Stimulated activated CD4-positive, alpha-beta T cell treated with anti-CD3 and anti-CD28 coated beads, Interleukin-4, amount 100 ng/mL, for 48 hours (primary cell): ENCODE results near the gene PTGR2.
"Not testable (repeated sequence)": the region's sequence is repeated elsewhere in the genome, so short reads cannot be mapped to it uniquely, and the experiment has no call there.

Experiments
- DNase-seq, 2 donors: peaks; one replicate each; pipeline ENCODE4 v3.0.0-alpha.2; 2020; ENCODE audit warnings: low read depth in 2 of 2

Gene PTGR2

GRCh38 chr14:73886449-73887317, 35.1 kb downstream of the PTGR2 start, which contains the start of gene ZNF410:
Gene ZNF410, plus strand, starts transcription at chr14:73886859. Its CDS starts 5,317 bp downstream, at chr14:73892176.
- DNase-seq: peak; percentile 87 to 94

DNA sequence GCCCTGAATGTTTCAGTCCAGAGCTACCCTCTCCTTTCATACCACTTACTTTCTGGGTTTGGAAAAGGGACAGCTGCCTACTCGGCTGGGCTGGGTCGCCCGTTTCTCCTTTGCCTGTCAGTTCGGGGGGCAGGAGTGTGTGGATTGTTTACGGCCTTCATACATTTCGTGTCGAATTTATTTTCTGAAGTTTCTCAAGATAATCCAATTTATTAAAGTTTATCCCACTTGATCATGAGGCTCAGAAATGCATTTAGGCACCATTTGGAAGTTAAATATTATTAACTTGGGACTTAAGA, 35.6 kb downstream of the PTGR2 start:
- DNase-seq: no peak

- DNase-seq: no peak
These were observed 36.2 kb downstream of the PTGR2 start for GRCh38 chr14:73887694-73888459.

DNA sequence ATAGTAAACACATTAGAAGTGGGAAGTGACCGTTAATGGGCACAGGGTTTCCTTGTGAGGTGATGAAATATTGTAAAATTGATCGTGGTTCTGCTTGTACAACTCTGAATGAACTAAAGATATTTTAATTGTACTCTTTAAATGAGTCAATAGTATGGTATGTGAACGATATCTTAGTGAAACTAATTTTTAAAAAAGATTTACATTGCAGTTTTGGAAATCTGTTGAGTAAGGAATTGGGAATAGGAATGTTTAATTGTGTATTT, 36.8 kb downstream of the PTGR2 start:
- no peak for DNase-seq

GRCh38 chr14:73888971-73889370, 37.3 kb downstream of the PTGR2 start:
- DNase-seq: no peak

GRCh38 chr14:73889376-73889775, 37.7 kb downstream of the PTGR2 start:
- DNase-seq: no peak

DNA sequence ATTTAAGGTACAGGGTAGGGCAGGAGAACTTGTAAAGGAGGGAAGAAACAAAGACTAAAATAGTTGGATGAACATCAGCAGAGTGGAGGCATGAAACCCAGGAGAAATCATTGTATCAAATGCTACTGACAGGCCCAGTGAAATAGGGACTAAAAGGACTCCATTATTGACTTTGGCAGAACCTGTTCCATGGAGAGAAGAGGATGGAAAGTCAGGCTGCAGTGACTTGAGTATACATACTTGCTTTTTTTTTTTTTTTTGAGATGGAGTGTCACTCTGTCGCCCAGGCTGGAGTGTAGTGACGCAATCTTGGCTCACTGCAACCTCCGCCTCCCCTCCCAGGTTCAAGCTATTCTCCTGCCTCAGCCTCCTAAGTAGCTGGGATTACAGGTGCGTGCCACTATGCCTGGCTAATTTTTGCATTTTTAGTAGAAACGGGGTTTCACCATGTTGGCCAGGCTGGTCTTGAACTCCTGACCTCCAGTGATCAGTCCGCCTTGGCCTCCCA, 42.6 kb downstream of the PTGR2 start:
- DNase-seq: not testable (repeated sequence)

DNA sequence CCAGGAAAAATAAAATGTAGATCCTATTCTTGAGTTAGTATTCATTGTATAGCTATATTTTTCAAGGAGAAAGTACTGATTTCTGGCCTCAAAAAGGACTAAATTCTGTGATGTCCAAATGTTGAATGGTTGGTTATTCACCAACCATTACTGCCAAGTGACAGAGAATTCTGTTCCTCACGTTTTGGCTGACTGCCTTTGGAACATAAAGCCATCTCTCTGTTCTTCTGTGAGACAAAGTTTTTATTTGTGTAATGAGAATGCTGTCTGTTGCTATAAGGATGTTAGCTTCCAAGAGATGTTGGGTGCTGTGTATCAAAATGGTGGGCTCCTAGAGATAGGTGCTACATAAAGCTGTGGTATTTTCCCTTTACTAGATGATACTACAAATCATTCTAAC, 44.3 kb downstream of the PTGR2 start:
- DNase-seq: no peak

- DNase-seq: no peak
These were observed 44.9 kb downstream of the PTGR2 start for GRCh38 chr14:73896521-73896920.

DNA sequence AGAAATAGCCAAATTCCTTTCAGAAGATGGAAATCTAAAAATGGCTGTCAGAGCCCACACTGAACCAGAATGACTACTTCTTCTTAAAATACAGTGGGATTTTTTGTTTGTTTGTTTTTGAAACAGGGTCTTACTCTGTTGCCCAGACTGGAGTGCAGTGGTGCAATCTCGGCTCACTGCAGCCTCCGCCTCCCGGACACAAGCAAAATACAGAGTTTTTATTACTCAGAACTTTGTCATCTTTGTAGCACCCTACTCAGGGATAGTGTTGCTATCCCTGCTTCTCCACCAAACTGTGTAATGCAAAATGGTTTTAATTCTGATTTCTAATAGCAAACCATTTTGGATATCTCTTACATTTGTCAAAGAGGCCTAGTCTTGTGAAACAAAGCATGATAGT, 51.4 kb downstream of the PTGR2 start:
- DNase-seq: no peak

DNA sequence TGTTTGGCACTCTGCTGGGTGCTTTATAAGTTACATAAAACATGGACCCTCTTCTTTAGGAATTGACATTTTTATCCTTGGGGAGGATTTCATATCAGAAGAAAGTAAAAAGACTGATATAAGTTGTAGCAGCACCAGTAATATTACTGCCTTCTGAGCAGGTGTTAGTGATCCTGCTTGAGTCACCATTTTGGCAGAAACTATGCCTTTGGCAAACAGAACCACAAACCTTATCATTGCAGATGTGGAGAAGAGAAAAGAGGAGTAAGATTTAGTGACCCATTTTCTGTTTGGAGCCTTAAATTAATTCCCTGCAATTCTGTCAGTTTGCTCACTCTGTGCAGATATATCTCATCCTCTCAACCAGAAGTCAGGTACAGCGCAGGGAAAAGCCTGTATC, 58.0 kb downstream of the PTGR2 start:
- DNase-seq: no peak

DNA sequence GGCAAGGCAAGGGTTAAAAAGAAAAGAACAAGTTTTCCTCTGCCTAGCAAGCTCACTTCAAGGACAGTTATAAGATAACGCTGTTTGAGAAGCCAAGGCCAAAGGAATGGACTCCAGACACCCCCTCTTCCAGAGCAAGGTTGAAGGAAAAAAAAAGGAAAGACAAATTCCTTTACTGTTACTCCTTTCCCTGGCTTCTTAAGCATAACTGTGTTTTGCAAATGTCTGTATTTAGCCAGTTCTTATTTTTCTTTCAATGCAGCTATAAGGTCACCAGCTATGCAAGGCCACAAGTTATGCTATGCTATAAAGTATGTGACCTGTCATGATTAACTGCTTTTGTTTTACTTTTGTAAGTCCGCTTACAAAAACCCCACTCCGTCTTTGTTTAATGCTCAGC, 61.6 kb downstream of the PTGR2 start:
- DNase-seq: no peak

DNA sequence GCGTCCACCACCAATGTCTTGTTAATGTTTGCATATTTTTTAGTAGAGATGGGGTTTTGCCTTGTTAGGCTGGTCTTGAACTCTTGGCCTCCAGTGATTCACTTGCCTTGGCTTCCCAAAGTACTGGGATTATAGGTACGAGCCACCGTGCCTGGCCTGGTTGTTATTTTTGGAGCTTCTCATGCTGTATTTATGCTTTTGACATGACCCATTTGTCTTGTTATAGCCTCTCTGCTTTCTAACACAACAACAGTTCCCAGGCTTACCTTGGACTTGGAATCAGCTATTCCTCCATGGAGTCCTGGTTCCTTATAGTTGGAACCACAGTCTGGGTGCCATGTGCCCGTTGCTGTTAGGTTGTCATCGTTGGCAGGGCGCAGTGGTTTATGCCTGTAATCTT, 64.7 kb downstream of the PTGR2 start:
- no peak for DNase-seq

DNA sequence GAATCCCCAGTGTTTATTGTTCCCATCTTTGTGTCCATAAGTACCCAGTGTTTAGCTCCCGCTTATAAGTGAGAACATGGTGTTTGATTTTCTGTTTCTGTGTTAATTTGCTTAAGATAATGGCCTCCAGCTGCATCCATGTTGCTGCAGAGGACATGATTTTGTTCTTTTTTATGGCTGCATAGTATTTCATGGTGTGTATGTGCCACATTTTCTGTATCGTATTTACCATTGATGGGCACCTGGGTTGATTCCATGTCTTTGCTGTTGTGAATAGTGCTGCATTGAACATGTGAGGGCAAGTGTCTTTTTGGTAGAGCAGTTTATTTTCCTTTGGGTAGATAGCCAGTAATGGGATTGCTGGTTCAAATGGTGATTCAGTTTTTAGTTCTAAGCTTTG, 67.8 kb downstream of the PTGR2 start:
- not testable (repeated sequence) for DNase-seq

GRCh38 chr14:73924337-73924736, 72.7 kb downstream of the PTGR2 start:
- no peak for DNase-seq
